NCI-H748 treated with DMSO at 0.1 percent for 48 hours (cell line): ENCODE results near the gene EFCC1.

Experiments used
- DNase-seq: peaks from one replicate; lab custom pipeline; 2025; lab: John Stamatoyannopoulos, UW

The EFCC1 gene

GRCh38 chr3:129032716-129033115, 31.6 kb downstream of the EFCC1 start:
- no peak for DNase-seq

- DNase-seq = no peak
Measured at GRCh38 chr3:129033151-129033550, 32.0 kb downstream of the EFCC1 start.

GRCh38 chr3:129033633-129034321, 32.7 kb downstream of the EFCC1 start:
- DNase-seq = no peak

GRCh38 chr3:129034642-129035041, 33.5 kb downstream of the EFCC1 start:
- DNase-seq = no peak

GRCh38 chr3:129035360-129036221, 34.5 kb downstream of the EFCC1 start:
- no peak for DNase-seq

- DNase-seq = no peak
Measured at GRCh38 chr3:129036222-129037092, 35.4 kb downstream of the EFCC1 start.

- DNase-seq = no peak
Measured at GRCh38 chr3:129037093-129037419, 36.0 kb downstream of the EFCC1 start.

- no peak for DNase-seq
Measured at GRCh38 chr3:129038121-129038855, 37.2 kb downstream of the EFCC1 start.

GRCh38 chr3:129039271-129040038, 38.4 kb downstream of the EFCC1 start:
- no peak for DNase-seq

- no peak for DNase-seq
Measured at GRCh38 chr3:129040039-129040336, 38.9 kb downstream of the EFCC1 start.

GRCh38 chr3:129040579-129041300, 39.6 kb downstream of the EFCC1 start:
- DNase-seq = no peak

- no peak for DNase-seq
Measured at GRCh38 chr3:129045675-129046036, 44.6 kb downstream of the EFCC1 start.

- DNase-seq = no peak
Measured at GRCh38 chr3:129046037-129046731, 45.1 kb downstream of the EFCC1 start.

GRCh38 chr3:129046732-129047552, 45.8 kb downstream of the EFCC1 start:
- DNase-seq = no peak

GRCh38 chr3:129047553-129047839, 46.4 kb downstream of the EFCC1 start:
- no peak for DNase-seq

GRCh38 chr3:129050556-129051295, 49.6 kb downstream of the EFCC1 start:
- no peak for DNase-seq

GRCh38 chr3:129051871-129052340, 50.8 kb downstream of the EFCC1 start:
- DNase-seq = no peak

GRCh38 chr3:129052675-129053074, 51.6 kb downstream of the EFCC1 start:
- no peak for DNase-seq
